Fibroblast of villous mesenchyme (primary cell): ENCODE results near the gene HMCN1. TPM values are rescaled to one million over a fixed set of nuclear protein-coding genes. Genes with fewer than 3 reads are reported as not detected.

ENCODE experiments used
- DNase-seq: peaks from one replicate; pipeline ENCODE4 v3.0.0-alpha.2; 2010; ENCODE audit warnings: low read depth
- H3K4me3 ChIP-seq: 2 replicates; pipeline ENCODE4 v1.5.1; 2011; ENCODE audit warnings: low read depth, mild to moderate bottlenecking, low read length
- total RNA-seq: library from RNA; depleted of rRNA; stranded (reverse); fragments of >200 nt; gene quantifications from 2 replicates; pipeline ENCODE4 v1.2.3, GENCODE V29; 2012
- TF ChIP-seq, protein P1 (sequence below): IDR thresholded peaks from 2 replicates; pipeline ENCODE4 v1.5.1; 2012; ENCODE audit warnings: low read depth, mild to moderate bottlenecking, low read length; ENCODE audit not compliant: insufficient read depth

Gene HMCN1
- total RNA-seq, 1 donor: 5.2 TPM

DNA sequence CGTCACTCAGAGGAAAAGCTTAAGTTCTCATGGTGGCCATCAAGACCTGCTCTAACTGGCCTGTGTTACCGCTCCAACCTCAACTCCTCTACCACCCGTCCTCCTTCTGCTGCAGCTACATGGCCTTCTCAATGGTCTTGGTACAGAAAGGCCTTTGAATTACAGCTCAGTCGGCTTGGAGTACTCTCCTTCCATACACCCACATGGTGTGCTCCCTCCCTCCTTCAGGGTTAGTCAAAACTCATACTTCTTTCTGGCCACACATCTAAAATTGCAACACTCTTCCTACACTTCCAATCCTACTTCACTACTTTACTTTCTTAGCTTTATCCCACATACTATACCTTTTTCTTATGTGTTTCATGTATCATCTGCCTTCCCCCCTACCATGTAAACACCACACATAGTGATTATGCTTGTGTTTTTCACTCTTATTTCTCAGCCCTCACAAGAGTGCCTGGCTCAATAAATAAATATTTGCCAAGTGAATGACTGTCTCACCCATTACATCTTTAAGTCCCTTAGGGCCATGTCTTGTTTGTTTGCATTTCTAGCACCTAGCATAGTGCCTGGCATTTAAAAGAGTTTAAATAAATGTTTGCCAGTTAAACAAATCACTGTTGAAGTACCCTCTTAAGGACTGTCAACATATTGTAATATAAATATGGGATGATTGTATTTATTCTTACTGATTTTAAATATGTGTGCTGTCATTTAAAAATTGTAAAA, 37.6 kb upstream of the HMCN1 start:
- TF ChIP-seq, protein P1, sequence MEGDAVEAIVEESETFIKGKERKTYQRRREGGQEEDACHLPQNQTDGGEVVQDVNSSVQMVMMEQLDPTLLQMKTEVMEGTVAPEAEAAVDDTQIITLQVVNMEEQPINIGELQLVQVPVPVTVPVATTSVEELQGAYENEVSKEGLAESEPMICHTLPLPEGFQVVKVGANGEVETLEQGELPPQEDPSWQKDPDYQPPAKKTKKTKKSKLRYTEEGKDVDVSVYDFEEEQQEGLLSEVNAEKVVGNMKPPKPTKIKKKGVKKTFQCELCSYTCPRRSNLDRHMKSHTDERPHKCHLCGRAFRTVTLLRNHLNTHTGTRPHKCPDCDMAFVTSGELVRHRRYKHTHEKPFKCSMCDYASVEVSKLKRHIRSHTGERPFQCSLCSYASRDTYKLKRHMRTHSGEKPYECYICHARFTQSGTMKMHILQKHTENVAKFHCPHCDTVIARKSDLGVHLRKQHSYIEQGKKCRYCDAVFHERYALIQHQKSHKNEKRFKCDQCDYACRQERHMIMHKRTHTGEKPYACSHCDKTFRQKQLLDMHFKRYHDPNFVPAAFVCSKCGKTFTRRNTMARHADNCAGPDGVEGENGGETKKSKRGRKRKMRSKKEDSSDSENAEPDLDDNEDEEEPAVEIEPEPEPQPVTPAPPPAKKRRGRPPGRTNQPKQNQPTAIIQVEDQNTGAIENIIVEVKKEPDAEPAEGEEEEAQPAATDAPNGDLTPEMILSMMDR: no peak
- no peak overlapping the region for H3K4me3 ChIP-seq
- no peak for DNase-seq

DNA sequence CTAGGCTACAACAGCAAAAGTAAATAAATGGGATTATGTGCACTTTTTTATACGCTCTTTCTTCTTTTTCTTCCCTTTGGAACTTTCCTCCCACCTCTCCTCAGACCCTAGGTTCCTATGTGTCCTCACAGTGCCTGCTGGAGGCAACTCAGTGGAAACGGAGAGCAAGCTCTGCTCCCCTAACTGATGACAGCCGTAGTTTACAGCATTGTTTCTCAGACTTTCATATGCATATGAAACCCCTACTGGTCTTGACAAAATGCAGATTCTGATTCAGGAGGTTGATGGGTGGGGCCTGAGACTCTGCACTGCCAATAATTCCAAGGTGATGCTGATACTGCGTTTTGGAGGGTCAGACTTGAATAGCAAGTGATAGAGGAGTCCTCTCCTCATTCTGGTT, 34.3 kb upstream of the HMCN1 start:
- no peak overlapping the region for H3K4me3 ChIP-seq
- TF ChIP-seq, protein P1: no peak
- no peak for DNase-seq

DNA sequence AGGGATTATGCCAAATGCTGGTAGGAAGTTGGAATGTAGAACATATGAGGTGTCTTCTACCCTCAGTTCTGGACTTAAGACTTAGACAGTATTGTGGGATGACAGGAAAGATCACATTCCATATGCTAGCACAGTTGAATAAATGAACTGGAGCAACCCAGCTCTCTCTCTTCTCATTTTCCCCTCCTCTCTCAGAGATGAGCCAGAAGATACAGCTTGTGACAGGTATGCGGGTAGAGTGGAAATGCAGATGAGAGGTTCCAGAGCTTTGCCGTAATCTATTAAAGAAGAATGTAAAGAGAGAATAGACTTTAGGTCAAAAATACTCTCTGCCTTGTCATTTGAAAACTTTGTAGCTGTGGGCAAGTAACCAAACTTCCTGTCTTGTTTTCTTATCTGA, 32.5 kb upstream of the HMCN1 start:
- DNase-seq: no peak
- TF ChIP-seq, protein P1: no peak

DNA sequence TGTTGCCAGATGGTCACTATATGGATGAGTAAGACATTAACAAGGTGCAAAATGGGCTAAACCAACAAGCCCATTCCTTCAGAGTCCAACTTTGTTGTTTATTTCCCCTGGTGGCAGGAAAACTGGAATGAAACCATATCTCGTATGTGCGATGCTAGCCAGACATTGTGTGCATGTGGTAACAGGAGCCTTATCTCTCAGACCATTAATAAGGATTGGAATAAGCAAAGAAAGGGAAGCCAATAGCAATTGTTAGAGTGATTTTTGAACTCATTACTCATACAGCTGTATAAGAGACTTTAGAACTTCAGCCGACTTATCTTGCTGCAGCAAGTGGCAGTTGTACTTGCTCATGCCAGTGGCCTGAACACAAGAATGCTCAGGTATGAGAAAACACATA, 30.0 kb upstream of the HMCN1 start:
- H3K4me3 ChIP-seq: no peak overlapping the region
- DNase-seq: no peak

More for the DNA sequence above, 32.5 kb upstream of the HMCN1 start:
- no peak overlapping the region for H3K4me3 ChIP-seq

DNA sequence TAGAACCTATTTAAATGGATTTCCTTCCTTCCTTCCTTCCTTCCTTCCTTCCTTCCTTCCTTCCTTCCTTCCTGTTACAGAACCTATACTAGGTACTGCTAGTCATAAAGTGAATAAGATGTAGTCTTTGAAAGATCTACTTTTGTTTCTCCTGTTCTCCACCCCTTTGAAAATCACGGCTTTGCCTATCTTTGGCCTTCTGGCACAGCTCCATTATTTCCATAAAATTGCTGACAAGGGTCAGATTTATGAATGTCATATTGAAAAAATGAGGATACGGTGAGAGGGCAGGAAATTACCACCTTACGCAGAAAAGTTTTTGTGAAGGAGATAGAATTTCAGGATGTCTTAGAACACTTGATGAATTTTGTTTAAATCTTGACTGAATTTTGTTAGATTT, 18.1 kb upstream of the HMCN1 start:
- no peak overlapping the region for H3K4me3 ChIP-seq
- TF ChIP-seq, protein P1: no peak
- DNase-seq: no peak

More for the DNA sequence above, 30.0 kb upstream of the HMCN1 start:
- TF ChIP-seq, protein P1: no peak

DNA sequence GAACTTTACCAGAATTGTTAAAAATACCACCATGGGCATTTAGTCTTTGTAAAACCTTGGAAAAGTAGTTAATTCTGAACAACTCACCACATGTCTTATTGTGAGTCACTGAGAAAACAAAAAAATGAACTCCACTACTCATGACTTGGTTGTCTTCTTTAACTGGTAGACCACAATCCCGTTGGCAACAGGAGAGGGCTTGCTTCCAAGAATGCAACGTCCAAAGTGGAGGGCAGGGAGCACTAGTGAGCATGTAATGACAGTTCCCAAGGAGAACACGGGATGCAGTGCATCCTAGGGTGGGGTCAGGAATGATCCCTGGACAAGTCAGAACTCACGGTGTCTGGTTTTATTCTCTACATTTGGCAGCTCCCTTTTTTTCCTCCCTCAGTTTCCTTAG, 15.2 kb upstream of the HMCN1 start:
- TF ChIP-seq, protein P1: no peak
- peak; percentile 20 for DNase-seq
- H3K4me3 ChIP-seq: no peak overlapping the region
